Body of pancreas (tissue), 4 donors: ENCODE data around the gene RETN.

Experiments used
- POLR2A ChIP-seq, 3 donors: fragments of 450-650 bp; IDR thresholded peaks; one replicate each; pipeline ENCODE4 v1.6.1; 2016; ENCODE audit warnings: antibody characterized with exemption in 3 of 3, mild to moderate bottlenecking in 2 of 3
- TF ChIP-seq, protein P1 (sequence below), 7 experiments: fragments of 450-650 bp in 4 of 7; fragments of 200-600 bp in 3 of 7; sonication (generic) in 3 of 7; IDR thresholded peaks; one replicate each; pipeline ENCODE4 v1.5.1; 2016 to 2019; ENCODE audit warnings: antibody characterized with exemption in 7 of 7

DNA sequence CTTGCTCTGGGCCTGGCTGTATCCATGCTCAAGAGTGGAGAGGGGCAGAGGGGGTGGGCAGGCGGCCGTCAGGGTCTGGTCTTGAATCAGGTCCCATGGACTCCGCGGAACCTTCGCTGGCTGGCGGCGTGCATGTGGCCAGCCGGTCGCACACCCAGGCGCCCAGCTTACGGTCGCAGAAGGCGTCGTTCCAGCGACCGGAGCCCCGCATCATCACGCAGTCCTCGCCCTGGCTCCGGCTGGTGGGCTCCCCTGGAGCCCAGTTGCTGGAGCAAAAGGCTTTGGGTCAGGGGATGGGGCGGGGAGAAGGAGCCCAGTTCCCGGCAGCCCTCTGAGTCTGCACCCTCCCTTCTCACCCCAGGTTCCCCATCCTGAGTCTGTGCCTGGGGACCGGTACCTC lies 20.3 kb downstream of the RETN start:
- TF ChIP-seq, protein P1, sequence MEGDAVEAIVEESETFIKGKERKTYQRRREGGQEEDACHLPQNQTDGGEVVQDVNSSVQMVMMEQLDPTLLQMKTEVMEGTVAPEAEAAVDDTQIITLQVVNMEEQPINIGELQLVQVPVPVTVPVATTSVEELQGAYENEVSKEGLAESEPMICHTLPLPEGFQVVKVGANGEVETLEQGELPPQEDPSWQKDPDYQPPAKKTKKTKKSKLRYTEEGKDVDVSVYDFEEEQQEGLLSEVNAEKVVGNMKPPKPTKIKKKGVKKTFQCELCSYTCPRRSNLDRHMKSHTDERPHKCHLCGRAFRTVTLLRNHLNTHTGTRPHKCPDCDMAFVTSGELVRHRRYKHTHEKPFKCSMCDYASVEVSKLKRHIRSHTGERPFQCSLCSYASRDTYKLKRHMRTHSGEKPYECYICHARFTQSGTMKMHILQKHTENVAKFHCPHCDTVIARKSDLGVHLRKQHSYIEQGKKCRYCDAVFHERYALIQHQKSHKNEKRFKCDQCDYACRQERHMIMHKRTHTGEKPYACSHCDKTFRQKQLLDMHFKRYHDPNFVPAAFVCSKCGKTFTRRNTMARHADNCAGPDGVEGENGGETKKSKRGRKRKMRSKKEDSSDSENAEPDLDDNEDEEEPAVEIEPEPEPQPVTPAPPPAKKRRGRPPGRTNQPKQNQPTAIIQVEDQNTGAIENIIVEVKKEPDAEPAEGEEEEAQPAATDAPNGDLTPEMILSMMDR (IDR thresholded peaks at IDR 0.05) = no peak
- TF ChIP-seq POLR2A (IDR thresholded peaks at IDR 0.05) = no peak
